ENCODE data around the gene IFNA10. TPM values are rescaled to one million over a fixed set of nuclear protein-coding genes. Genes with fewer than 3 reads are reported as not detected.
"Not testable (repeated sequence)": the region's sequence is repeated elsewhere in the genome, so short reads cannot be mapped to it uniquely, and the experiment has no call there.

The IFNA10 gene
- not detected for total RNA-seq
- not detected for polyA plus RNA-seq
- long read RNA-seq, donor 1 = 0 reads
- long read RNA-seq, donor 2 = 0 reads
- long read RNA-seq, donor 3 = 0 reads
- long read RNA-seq, donor 4 = 0 reads
- long read RNA-seq, donor 5 = 0 reads
- long read RNA-seq, donor 6 = 0 reads
- long read RNA-seq, donor 7 = 0 reads
- long read RNA-seq, donor 8, partial matches to known transcripts = 0 of 1 reads
- long read RNA-seq, donor 8, other reads (novel, unspliced or antisense) = 0 of 1 reads
- long read RNA-seq, donor 9 = 0 reads
- long read RNA-seq, donor 10 = 0 reads

GRCh38 chr9:21207043-21207442 is at the start of gene IFNA10:
IFNA10 (minus strand) TSS chr9:21207143; CDS start chr9:21207097, 46 bp downstream.
- 97% methylated on average over 3 of the region's 3 CpGs for WGBS

DNA sequence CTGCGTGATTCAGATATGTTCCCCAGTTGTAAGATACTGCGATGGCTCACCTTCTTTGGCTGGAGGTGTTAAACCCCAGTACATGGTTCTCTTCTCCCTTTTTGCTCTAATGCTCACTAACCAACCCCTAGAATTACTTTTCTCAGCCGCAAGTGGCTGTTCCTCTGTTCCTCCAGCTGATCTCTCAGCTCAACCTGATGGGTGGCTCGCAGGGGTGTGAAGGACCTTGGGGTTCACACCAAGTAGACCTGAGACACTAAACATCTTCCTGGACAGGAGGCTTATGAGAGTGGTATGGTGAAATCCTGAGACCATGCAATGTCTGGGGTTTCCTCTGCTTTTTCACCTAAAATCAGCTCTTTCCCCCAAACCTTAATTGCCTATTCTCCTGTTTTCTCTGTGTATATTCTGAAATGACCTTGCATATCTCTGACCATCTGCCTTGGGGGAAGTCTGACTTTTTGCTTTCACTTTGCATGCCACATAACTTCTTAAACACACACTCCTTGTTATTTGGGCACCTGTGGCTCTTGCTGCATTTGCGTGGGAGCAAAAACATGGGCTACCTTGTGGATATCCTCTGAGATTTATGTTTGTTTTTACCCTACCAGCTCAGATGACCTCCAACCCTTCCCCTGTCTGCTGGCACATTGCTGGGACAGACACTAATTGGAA is 48.7 kb upstream of the IFNA10 start:
- DNase-seq (ENCODE audit: low read depth in 6 of 9, low spot score in 9 of 9) = peak in 1 of 9 donors; percentile 17
- no peaks in the 10 kb centered on the region for H3K27me3 ChIP-seq (ENCODE audit: control insufficient read depth in 2 of 2, insufficient read depth in 1 of 2, low read length in 1 of 2)
- no peaks in the 10 kb centered on the region for H3K36me3 ChIP-seq (ENCODE audit: control insufficient read depth in 2 of 2, insufficient read depth in 2 of 2, low read length in 1 of 2)
- 66% methylated on average over 5 of the region's 5 CpGs for WGBS
- H3K4me3 ChIP-seq (ENCODE audit: low read length in 2 of 2) = no peak overlapping the region
- H3K27ac ChIP-seq (ENCODE audit: low read depth in 1 of 2, low read length in 1 of 2) = no peak overlapping the region
- H3K9me3 ChIP-seq (ENCODE audit: control insufficient read depth in 2 of 2, insufficient read depth in 1 of 2, low read length in 1 of 2) = no peaks in the 10 kb centered on the region
- H3K4me1 ChIP-seq (ENCODE audit: control insufficient read depth in 2 of 2, insufficient read depth in 2 of 2, low read length in 2 of 2) = peaks cover 0 to 8% of the 10 kb centered on the region in 2 donors

More at GRCh38 chr9:21207043-21207442, at the start of gene IFNA10:
- not testable (repeated sequence) for H3K27ac ChIP-seq (ENCODE audit: low read depth in 1 of 2, low read length in 1 of 2); H3K27me3 ChIP-seq (ENCODE audit: control insufficient read depth in 2 of 2, insufficient read depth in 1 of 2, low read length in 1 of 2); H3K4me3 ChIP-seq (ENCODE audit: low read length in 2 of 2); DNase-seq (ENCODE audit: low read depth in 6 of 9, low spot score in 9 of 9); H3K4me1 ChIP-seq (ENCODE audit: control insufficient read depth in 2 of 2, insufficient read depth in 2 of 2, low read length in 2 of 2); H3K9me3 ChIP-seq (ENCODE audit: control insufficient read depth in 2 of 2, insufficient read depth in 1 of 2, low read length in 1 of 2); H3K36me3 ChIP-seq (ENCODE audit: control insufficient read depth in 2 of 2, insufficient read depth in 2 of 2, low read length in 1 of 2)

GRCh38 chr9:21252721-21253547 is 46.0 kb upstream of the IFNA10 start:
- Histone ChIP-seq H3K27me3 (ENCODE audit: control insufficient read depth in 2 of 2, insufficient read depth in 1 of 2, low read length in 1 of 2) (no peaks in the 10 kb centered on the region), H3K9me3 (ENCODE audit: control insufficient read depth in 2 of 2, insufficient read depth in 1 of 2, low read length in 1 of 2) (no peaks in the 10 kb centered on the region), H3K4me3 (ENCODE audit: low read length in 2 of 2) (no peak overlapping the region), H3K36me3 (ENCODE audit: control insufficient read depth in 2 of 2, insufficient read depth in 2 of 2, low read length in 1 of 2) (no peaks in the 10 kb centered on the region), H3K4me1 (ENCODE audit: control insufficient read depth in 2 of 2, insufficient read depth in 2 of 2, low read length in 2 of 2) (peaks cover 0 to 8% of the 10 kb centered on the region in 2 donors), H3K27ac (ENCODE audit: low read depth in 1 of 2, low read length in 1 of 2) (peak overlapping the region in 1 of 2 donors; percentile 52)
- WGBS = 0% methylated on average over 3 of the region's 3 CpGs
- peak in 8 of 9 donors; percentile 30 to 77 (median 42) for DNase-seq (ENCODE audit: low read depth in 6 of 9, low spot score in 9 of 9)

GRCh38 chr9:21251638-21252037 is 44.7 kb upstream of the IFNA10 start:
- H3K9me3 ChIP-seq (ENCODE audit: control insufficient read depth in 2 of 2, insufficient read depth in 1 of 2, low read length in 1 of 2) = no peaks in the 10 kb centered on the region
- no peaks in the 10 kb centered on the region for H3K36me3 ChIP-seq (ENCODE audit: control insufficient read depth in 2 of 2, insufficient read depth in 2 of 2, low read length in 1 of 2)
- WGBS = 96% methylated on average over 4 of the region's 4 CpGs
- DNase-seq (ENCODE audit: low read depth in 6 of 9, low spot score in 9 of 9) = no peak
- no peak overlapping the region for H3K27ac ChIP-seq (ENCODE audit: low read depth in 1 of 2, low read length in 1 of 2)
- H3K4me3 ChIP-seq (ENCODE audit: low read length in 2 of 2) = no peak overlapping the region
- peaks cover 0 to 8% of the 10 kb centered on the region in 2 donors for H3K4me1 ChIP-seq (ENCODE audit: control insufficient read depth in 2 of 2, insufficient read depth in 2 of 2, low read length in 2 of 2)
- H3K27me3 ChIP-seq (ENCODE audit: control insufficient read depth in 2 of 2, insufficient read depth in 1 of 2, low read length in 1 of 2) = no peaks in the 10 kb centered on the region

DNA sequence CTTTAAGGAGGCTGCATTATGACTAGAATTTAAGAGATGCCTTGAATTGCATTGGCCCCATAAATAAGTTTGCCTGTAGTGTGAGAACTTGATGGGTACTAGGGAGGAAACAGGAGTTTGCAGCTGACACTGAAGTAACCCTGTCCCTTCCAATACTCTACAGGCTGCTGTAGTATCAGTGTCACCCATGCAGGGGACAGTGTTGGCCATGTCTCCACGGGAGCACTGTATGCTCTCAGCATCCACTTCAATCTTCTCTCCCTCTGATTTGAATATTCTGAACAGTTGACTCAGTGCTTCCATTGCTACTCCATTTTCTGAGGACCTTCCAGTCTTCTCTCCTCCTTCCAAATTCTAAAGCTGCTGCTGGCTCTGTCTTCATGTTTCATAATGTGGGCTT is 44.2 kb upstream of the IFNA10 start:
- H3K27me3 ChIP-seq (ENCODE audit: control insufficient read depth in 2 of 2, insufficient read depth in 1 of 2, low read length in 1 of 2) = no peaks in the 10 kb centered on the region
- no peaks in the 10 kb centered on the region for H3K9me3 ChIP-seq (ENCODE audit: control insufficient read depth in 2 of 2, insufficient read depth in 1 of 2, low read length in 1 of 2)
- H3K4me1 ChIP-seq (ENCODE audit: control insufficient read depth in 2 of 2, insufficient read depth in 2 of 2, low read length in 2 of 2) = peaks cover 0 to 8% of the 10 kb centered on the region in 2 donors
- 83% methylated on average over 1 of the region's 1 CpG for WGBS
- no peaks in the 10 kb centered on the region for H3K36me3 ChIP-seq (ENCODE audit: control insufficient read depth in 2 of 2, insufficient read depth in 2 of 2, low read length in 1 of 2)
- H3K4me3 ChIP-seq (ENCODE audit: low read length in 2 of 2) = no peak overlapping the region
- DNase-seq (ENCODE audit: low read depth in 6 of 9, low spot score in 9 of 9) = no peak
- H3K27ac ChIP-seq (ENCODE audit: low read depth in 1 of 2, low read length in 1 of 2) = no peak overlapping the region

DNA sequence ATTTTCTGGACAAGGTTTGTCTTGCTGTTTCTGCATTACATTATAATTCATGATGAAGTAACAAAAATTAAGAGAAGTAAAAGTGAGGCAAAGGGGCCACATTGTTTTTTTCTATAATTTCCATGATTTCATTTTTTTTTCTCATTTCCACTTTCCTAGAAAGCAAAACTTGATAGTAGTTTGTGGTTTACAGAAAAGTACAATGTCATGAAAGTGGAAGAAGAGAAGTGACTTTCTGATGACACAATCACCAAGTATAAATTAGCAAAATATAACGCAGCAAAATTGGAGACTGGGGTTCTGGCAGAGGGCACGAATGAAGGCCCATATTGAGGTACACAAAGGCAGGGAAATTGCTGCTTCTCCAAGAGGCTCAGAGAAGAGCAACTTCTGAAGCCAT is 37.9 kb upstream of the IFNA10 start:
- H3K27ac ChIP-seq (ENCODE audit: low read depth in 1 of 2, low read length in 1 of 2) = no peak overlapping the region
- no peaks in the 10 kb centered on the region for H3K36me3 ChIP-seq (ENCODE audit: control insufficient read depth in 2 of 2, insufficient read depth in 2 of 2, low read length in 1 of 2)
- H3K4me1 ChIP-seq (ENCODE audit: control insufficient read depth in 2 of 2, insufficient read depth in 2 of 2, low read length in 2 of 2) = peaks cover 0 to 2% of the 10 kb centered on the region in 2 donors
- no peaks in the 10 kb centered on the region for H3K9me3 ChIP-seq (ENCODE audit: control insufficient read depth in 2 of 2, insufficient read depth in 1 of 2, low read length in 1 of 2)
- H3K27me3 ChIP-seq (ENCODE audit: control insufficient read depth in 2 of 2, insufficient read depth in 1 of 2, low read length in 1 of 2) = no peaks in the 10 kb centered on the region
- 21% methylated on average over 2 of the region's 2 CpGs for WGBS
- H3K4me3 ChIP-seq (ENCODE audit: low read length in 2 of 2) = no peak overlapping the region
- DNase-seq (ENCODE audit: low read depth in 6 of 9, low spot score in 9 of 9) = no peak

DNA sequence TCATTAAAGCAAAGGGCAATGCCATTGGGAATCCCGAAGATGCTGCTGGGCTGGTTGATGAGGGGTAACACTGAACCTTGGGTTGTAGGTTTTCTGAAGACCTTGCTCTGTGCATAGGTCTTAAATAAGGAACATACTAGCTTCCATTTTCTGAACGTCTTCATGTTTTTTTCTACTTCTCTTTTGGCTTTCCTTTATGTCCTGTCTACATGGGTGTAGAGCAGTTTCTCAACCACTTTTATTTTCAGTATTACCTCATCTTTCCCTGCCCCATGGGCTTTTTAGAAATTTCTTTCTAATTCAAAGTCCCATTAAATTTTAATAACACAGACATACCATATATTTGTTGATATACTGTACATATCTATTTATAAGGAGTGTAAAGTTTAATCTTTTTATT is 33.0 kb upstream of the IFNA10 start, which contains the start of gene IFNA14:
Gene IFNA14, minus strand, starts transcription at position 95 of the 400 bp plus-strand sequence. Its CDS starts 70 bp downstream, at position 25.
- Histone ChIP-seq H3K27me3 (ENCODE audit: control insufficient read depth in 2 of 2, insufficient read depth in 1 of 2, low read length in 1 of 2) (no peaks in the 10 kb centered on the region), H3K27ac (ENCODE audit: low read depth in 1 of 2, low read length in 1 of 2) (no peak within 1 kb of the TSS), H3K4me3 (ENCODE audit: low read length in 2 of 2) (no peak within 1 kb of the TSS), H3K4me1 (ENCODE audit: control insufficient read depth in 2 of 2, insufficient read depth in 2 of 2, low read length in 2 of 2) (peaks cover 0 to under 1% of the 10 kb centered on the region in 2 donors), H3K9me3 (ENCODE audit: control insufficient read depth in 2 of 2, insufficient read depth in 1 of 2, low read length in 1 of 2) (no peaks in the 10 kb centered on the region), H3K36me3 (ENCODE audit: control insufficient read depth in 2 of 2, insufficient read depth in 2 of 2, low read length in 1 of 2) (no peaks in the 10 kb centered on the region)
- no peak for DNase-seq (ENCODE audit: low read depth in 6 of 9, low spot score in 9 of 9)
- WGBS = 75% methylated on average over 2 of the region's 2 CpGs

DNA sequence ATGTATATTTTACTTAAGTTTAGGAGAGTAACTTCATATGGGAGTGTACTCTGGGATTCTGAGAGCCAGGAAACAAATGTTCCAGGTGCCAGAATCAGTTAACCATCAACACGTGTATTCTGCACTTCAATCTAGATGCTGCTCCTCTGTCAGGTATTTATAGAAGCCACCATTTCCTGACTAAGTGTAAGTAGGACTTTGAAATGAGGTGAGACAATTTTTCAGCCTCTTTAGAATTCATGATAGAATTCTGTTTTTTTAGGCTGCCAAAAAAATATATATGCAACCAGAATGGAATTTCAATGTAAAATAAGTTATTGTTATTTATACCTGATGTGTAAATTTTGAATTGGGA is 29.4 kb upstream of the IFNA10 start:
- H3K27me3 ChIP-seq (ENCODE audit: control insufficient read depth in 2 of 2, insufficient read depth in 1 of 2, low read length in 1 of 2); H3K4me3 ChIP-seq (ENCODE audit: low read length in 2 of 2); H3K4me1 ChIP-seq (ENCODE audit: control insufficient read depth in 2 of 2, insufficient read depth in 2 of 2, low read length in 2 of 2); H3K9me3 ChIP-seq (ENCODE audit: control insufficient read depth in 2 of 2, insufficient read depth in 1 of 2, low read length in 1 of 2); H3K36me3 ChIP-seq (ENCODE audit: control insufficient read depth in 2 of 2, insufficient read depth in 2 of 2, low read length in 1 of 2); H3K27ac ChIP-seq (ENCODE audit: low read depth in 1 of 2, low read length in 1 of 2): not testable (repeated sequence)
- DNase-seq (ENCODE audit: low read depth in 6 of 9, low spot score in 9 of 9) = peak in 2 of 9 donors; percentile 13 to 57
- WGBS = 0% methylated on average over 1 of the region's 1 CpG
